Measurements from ENCODE around the gene ROBO4.

The ROBO4 gene

GRCh38 chr11:124880958-124881357, 16.7 kb downstream of the ROBO4 start:
- H3K4me2 ChIP-seq (ENCODE audit: low read depth, low read length, poor library complexity, severe bottlenecking): no peak overlapping the region
- H3K36me3 ChIP-seq (ENCODE audit: low read length): no peaks in the 10 kb centered on the region
- no peak overlapping the region for H3K4me3 ChIP-seq (ENCODE audit: insufficient read depth, low read length, poor library complexity, severe bottlenecking)
- TF ChIP-seq CTCF (IDR thresholded peaks at IDR 0.05; ENCODE audit: insufficient read depth, low read length, poor library complexity, severe bottlenecking) (no peak), EZH2phosphoT487 (conservative IDR thresholded peaks at IDR 0.05; ENCODE audit: low read length) (no peak)
- H3K9ac ChIP-seq (ENCODE audit: low read length): no peak overlapping the region
- H4K20me1 ChIP-seq (ENCODE audit: low read depth, low read length): no peaks in the 10 kb centered on the region
- H2AFZ ChIP-seq (ENCODE audit: low read depth, low read length, severe bottlenecking): no peak overlapping the region
- no peaks in the 10 kb centered on the region for H3K79me2 ChIP-seq (ENCODE audit: insufficient read depth, low read length)
- no peaks in the 10 kb centered on the region for H3K9me2 ChIP-seq (replicated peaks; ENCODE audit: insufficient read depth, low read length)
- no peaks in the 10 kb centered on the region for H3K9me3 ChIP-seq (ENCODE audit: insufficient read depth, low read length)
- H3K27me3 ChIP-seq (ENCODE audit: low read length): no peaks in the 10 kb centered on the region
- no peaks in the 10 kb centered on the region for H3F3A ChIP-seq (ENCODE audit: insufficient read depth)
- H3K27ac ChIP-seq (ENCODE audit: low read depth, low read length): no peak overlapping the region

GRCh38 chr11:124880290-124880611, 17.4 kb downstream of the ROBO4 start:
- Histone ChIP-seq H4K20me1 (ENCODE audit: low read depth, low read length) (no peaks in the 10 kb centered on the region), H3K9me3 (ENCODE audit: insufficient read depth, low read length) (no peaks in the 10 kb centered on the region), H3K27me3 (ENCODE audit: low read length) (no peaks in the 10 kb centered on the region), H3K27ac (ENCODE audit: low read depth, low read length) (no peak overlapping the region), H3F3A (ENCODE audit: insufficient read depth) (no peaks in the 10 kb centered on the region), H3K4me2 (ENCODE audit: low read depth, low read length, poor library complexity, severe bottlenecking) (no peak overlapping the region), H3K36me3 (ENCODE audit: low read length) (no peaks in the 10 kb centered on the region), H3K9ac (ENCODE audit: low read length) (no peak overlapping the region), H3K4me3 (ENCODE audit: insufficient read depth, low read length, poor library complexity, severe bottlenecking) (no peak overlapping the region), H3K9me2 (replicated peaks; ENCODE audit: insufficient read depth, low read length) (no peaks in the 10 kb centered on the region), H3K79me2 (ENCODE audit: insufficient read depth, low read length) (no peaks in the 10 kb centered on the region), H2AFZ (ENCODE audit: low read depth, low read length, severe bottlenecking) (no peak overlapping the region)
- TF ChIP-seq CTCF (IDR thresholded peaks at IDR 0.05; ENCODE audit: insufficient read depth, low read length, poor library complexity, severe bottlenecking) (no peak), EZH2phosphoT487 (conservative IDR thresholded peaks at IDR 0.05; ENCODE audit: low read length) (no peak)

GRCh38 chr11:124879493-124880289, 18.0 kb downstream of the ROBO4 start:
- H3K79me2 ChIP-seq (ENCODE audit: insufficient read depth, low read length): no peaks in the 10 kb centered on the region
- H3K9me2 ChIP-seq (replicated peaks; ENCODE audit: insufficient read depth, low read length): no peaks in the 10 kb centered on the region
- H3K27ac ChIP-seq (ENCODE audit: low read depth, low read length): no peak overlapping the region
- no peaks in the 10 kb centered on the region for H3F3A ChIP-seq (ENCODE audit: insufficient read depth)
- H3K9ac ChIP-seq (ENCODE audit: low read length): no peak overlapping the region
- no peaks in the 10 kb centered on the region for H3K27me3 ChIP-seq (ENCODE audit: low read length)
- H2AFZ ChIP-seq (ENCODE audit: low read depth, low read length, severe bottlenecking): no peak overlapping the region
- no peaks in the 10 kb centered on the region for H3K9me3 ChIP-seq (ENCODE audit: insufficient read depth, low read length)
- no peak overlapping the region for H3K4me2 ChIP-seq (ENCODE audit: low read depth, low read length, poor library complexity, severe bottlenecking)
- H3K4me3 ChIP-seq (ENCODE audit: insufficient read depth, low read length, poor library complexity, severe bottlenecking): no peak overlapping the region
- no peaks in the 10 kb centered on the region for H3K36me3 ChIP-seq (ENCODE audit: low read length)
- TF ChIP-seq CTCF (IDR thresholded peaks at IDR 0.05; ENCODE audit: insufficient read depth, low read length, poor library complexity, severe bottlenecking) (no peak), EZH2phosphoT487 (conservative IDR thresholded peaks at IDR 0.05; ENCODE audit: low read length) (no peak)
- no peaks in the 10 kb centered on the region for H4K20me1 ChIP-seq (ENCODE audit: low read depth, low read length)

All from SU-DHL-6 (cell line).